ENCODE measurements around the gene ZNRF3.

Gene ZNRF3

GRCh38 chr22:28909375-28909774, 26.0 kb downstream of the ZNRF3 start:
- DNase-seq, result no peak

- DNase-seq, result no peak
Observed at GRCh38 chr22:28910569-28911303, 27.4 kb downstream of the ZNRF3 start.

GRCh38 chr22:28911304-28911690, 27.9 kb downstream of the ZNRF3 start:
- DNase-seq, result no peak

GRCh38 chr22:28911777-28912669, 28.7 kb downstream of the ZNRF3 start:
- DNase-seq, result no peak

DNA sequence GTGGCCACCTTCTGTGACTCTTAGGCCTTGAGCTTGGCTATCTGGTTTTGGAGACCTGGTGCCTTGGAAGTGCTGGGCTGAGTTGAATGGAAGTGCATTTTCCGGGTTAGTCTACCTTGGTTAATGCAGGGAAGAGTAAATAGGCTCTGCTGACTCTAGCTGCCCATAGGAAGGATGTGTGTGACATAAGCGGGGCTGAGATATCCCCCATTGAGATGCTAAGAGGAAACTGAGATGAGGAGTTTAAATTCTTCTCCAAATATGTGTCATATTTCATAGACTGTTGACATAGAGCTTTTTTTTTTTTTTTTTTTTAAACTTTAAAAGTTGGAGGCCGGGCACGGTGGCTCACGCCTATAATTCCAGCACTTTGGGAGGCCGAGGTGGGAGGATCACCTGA, 30.8 kb downstream of the ZNRF3 start:
- no peak for DNase-seq

GRCh38 chr22:28915969-28916368, 32.6 kb downstream of the ZNRF3 start:
- DNase-seq, result no peak

DNA sequence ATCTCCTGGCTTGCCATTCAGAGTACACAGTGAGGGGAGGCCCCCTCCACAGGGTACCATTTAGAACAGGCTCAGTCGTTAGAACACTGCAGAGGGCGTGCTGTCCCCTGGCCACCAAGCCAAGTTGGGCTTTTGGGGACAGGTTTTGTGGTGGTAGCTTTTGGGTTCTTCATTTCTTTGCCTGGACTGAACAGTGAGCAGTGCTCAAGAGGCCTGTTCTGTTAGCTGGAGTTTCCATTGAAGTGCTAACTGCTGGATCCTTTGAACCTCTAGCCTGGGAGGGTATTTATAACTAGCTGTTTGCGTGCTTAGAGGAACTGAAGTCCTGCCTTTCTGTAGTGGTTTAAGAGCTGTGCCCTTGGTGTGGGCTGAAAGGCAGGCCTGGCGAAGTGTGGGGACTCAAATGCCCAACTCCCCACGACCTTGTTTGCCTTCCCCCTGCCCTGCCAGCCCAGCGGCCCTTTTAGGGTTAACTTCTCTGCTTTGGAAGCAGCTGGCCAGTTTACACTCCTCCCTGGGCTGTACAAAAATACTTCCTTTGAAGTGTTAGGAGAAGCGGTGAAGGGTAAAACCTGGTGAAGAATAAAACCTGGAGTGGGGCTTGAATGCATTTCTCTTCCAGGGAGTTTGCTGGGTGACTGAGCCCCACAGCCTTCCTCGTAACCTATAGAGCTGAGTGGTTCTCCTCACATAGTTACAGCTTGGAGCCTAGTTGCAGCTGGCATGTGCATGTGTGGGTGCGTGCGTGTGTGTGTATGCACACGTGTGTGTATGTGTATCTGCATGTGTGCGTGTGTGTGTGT, 34.6 kb downstream of the ZNRF3 start:
- DNase-seq, result peak; percentile 53

DNA sequence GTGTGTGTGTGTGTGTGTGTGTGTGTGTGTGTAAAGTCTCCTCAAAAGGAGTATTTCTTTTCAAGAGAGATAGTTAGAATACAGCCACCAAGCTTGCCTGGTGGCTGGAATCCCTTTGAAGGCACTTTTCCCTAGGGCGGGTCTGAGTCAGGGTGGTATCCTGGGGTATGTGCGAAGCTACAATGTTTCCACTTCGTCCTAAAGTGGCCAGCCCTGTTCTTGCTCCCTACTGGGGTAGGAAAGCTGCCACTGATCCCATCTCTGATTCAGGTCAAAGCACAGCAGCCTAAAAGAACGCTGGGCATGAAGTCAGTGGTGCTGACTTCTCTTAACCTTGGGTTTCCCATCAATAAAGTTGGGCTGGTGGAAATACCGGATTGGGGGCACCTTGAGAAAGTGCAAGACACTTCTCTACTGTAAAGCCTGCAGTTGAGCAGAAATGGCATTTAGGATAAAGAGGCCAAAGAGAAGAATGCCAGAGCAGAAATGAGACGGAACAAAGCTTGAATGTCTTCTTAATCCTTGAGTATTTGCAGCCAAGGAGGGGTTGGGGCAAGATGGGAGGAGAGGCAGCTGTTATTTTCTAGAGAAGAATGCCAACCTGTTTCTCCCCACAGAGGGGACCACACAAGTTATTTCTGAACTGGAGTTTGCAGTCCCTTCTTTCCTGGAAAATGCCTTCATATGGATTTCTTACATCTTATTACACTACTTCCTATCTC, 35.3 kb downstream of the ZNRF3 start:
- no peak for DNase-seq

DNA sequence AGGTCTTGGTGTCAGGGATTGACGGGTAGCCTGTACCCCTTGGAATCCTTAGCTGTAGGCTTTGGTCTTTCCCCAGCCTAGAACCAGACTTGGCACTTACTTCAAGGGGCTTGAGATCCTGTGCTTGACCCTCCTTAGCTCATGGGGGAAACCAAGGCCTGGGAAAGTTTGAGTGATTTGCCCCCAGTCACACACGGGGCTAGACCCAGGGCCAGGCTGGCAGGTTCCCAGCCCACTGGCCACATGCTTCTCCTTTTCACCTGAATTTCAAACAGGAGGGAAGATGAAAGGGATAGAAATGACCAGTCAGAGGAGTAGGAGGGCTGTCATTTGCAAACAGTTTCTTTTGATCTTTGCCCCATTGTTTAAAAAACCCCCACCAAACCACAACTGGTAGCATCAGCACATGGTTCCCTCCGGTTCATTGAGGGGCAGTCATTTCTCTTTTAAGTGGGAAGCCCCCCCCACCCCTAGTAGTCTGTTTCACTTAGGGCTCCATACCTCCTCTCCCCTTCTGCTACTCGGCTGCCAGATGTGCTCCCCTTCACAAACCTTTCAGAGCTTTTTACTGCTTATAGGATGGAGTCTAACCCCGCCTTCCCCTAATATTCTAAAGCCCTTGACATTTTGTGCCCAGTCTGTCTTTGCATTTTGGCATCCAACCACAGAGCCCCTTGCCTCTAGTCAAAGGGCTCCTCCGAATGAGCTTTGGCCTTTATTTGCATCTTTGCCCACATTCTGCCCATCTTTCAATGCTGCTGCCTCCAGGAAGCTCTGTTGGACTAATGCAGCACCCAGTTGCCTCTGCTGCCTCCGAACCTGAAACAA, 37.6 kb downstream of the ZNRF3 start:
- DNase-seq, result no peak

DNA sequence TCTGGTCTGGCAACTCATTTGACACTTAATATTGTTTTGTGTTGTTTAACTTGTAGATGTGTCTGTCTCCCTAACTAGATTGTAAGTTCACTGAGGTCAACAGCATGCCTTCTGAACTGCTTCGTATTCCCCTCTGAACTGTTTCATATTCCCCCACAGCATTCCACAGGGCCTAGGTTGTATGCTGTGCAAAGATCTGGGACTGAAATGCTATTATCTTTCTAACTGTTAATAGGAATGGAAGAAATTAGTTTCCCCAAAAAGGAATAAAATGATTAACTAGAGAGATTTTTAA, 38.2 kb downstream of the ZNRF3 start:
- DNase-seq, result no peak

DNA sequence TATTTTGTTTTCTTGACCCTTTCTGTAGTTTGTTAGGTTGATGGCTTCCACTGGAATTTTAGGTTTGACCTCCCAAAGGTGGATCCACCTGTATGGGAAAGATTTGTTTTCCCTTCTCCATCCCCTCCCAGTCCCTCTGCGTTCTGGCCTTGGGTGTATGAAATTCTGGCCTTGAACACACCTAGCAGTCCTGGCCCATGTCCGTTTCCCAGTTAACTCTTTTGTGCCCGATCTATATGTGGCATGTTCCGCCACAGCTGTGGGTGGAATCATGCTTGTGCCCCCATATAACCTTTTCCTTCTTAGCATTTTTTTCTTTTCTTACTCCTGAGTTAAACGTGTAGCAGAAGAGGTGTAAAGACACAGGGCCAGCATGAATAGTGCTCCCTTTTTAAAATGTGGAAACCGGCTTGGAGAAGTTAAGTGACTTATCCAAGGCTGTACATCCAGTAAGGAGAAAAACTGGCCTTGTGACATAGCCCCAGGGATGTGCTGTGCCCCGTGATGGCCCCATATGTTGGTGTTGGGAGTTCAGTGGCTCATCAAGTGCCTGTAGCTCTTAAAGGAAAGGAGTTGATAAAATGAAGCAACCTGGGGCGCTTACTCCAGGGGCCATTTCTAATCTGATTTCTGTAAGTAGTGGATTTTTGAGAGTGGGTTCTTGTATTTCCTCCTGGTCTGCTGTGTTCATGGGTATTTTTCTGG, 39.3 kb downstream of the ZNRF3 start:
- no peak for DNase-seq

DNA sequence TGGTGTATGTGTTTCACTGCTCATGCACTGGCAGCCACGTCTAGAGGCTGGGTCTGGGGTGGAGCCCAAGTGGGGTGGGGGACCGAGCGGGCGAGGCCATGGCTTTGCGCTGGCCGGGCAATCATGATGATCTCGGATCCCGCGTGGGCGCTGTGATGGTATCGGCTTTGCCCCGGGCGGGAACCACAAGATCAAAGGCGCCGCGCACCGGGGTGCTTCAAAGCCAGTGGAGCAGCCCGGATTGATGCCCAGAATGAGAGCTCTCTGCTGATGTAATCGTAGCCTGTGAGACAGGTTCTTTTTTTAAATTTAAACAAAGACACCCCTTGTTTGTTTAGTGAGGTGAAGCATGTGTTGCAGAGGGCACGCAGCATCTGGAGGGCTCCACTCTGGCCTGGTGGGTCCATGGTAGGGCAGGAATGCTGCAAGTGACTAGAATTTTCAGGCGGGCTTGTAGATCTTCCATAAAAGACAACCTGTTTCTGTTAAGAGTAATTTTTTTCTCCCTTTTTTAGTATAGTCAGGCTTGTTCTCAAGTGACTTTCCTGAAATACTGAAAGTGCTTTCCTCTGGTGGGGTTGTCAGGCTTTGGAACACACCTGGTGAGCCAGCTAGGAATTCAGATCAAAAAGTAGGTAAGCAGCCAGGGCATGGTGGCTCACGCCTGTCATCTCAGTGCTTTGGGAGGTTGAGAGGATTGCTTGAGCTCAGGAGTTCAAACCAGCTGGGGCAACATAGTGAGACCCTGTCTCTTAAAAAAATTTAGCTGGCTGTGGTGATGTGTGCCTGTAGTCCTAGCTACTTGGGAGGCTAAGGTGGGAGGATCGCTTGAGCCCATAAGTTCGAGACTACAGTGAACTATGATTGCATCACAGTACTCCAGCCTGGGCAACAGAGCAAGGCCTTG, 40.7 kb downstream of the ZNRF3 start:
- DNase-seq, result peak; percentile 84

- DNase-seq, result no peak
Observed at GRCh38 chr22:28925916-28926315, 42.5 kb downstream of the ZNRF3 start.

DNA sequence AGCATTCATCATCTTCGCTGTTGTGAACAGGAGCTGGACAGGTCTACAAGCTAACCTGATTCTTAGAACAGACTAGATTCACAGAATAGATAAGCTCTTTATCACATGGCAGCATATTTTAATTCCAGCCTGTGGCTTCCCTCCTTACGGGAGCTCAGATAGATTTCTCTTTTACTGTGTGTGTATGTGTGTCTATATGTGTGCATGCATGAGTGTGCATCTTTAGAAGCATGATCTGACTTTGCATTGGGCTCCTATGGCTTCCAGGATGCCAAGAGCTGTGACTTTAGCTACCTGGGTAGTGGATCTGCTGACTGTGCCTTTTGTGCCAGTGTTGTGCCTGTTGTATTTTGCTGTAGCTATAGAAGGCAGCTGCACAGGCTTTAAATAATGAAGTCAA, 44.3 kb downstream of the ZNRF3 start:
- DNase-seq, result no peak

GRCh38 chr22:28929197-28929596, 45.8 kb downstream of the ZNRF3 start:
- DNase-seq, result no peak

DNA sequence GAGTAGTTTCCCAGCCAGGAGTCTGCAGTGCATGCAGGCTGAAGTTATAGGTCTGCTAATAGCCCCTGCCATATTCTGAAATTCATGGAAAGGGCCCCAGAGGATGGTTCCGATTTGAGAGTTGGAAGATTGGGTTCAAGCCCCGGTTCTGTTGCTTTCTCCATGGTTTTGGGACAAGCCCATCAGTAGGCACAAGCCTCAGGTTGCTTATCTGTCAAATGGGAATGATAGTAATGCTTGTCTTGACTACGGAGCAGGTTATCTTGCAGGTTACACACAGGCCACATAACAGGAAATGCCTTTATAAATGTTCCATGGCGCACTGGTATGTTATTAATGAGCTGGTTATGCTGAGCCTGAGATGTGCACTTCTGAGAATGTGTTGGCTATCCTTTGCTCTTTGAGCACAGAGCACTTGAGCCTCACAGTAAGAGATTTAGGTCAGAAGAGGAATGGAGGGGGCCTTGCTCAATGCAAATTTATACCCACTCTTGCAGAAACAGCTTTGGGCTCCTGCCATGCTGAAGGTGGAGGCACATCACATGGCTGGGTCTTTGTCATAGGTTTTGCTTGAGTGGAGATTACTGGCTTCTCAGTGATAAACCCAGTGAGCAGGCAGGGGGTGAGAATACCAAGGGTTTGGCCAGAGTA, 47.1 kb downstream of the ZNRF3 start:
- DNase-seq, result no peak

DNA sequence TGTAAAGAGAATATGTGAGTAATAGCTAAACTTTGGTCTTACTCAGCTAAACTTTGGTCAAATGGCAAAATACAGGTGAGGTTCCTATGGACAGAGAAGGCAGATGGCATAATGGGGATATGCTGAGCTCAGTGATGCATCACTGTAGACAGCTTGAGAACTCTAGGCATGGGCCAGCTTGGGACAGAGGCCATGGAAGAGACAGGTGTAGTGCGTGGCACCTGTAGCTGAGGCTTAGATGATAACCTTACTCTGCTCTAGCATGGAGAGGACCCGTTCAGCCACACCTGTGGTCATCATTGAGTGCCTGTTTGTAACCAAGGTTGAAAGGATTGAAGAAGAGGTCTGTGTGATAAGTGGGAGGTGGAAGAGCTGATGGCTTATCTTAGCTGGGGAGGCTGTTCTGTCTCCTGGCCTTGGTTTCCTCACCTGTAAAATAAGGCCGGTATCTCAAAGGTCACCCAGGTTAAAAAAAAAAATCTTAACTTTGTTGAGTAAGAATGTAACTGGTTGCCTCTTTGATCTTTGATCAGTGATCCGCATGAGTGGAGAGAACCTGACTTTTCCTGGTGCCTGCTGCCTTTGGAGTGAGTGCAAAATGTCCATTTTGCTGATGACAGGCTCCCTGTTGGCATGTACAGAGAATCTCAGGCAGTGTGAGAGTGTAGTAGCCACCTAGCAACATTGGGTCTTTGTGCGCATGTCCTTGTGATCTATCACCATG, 48.6 kb downstream of the ZNRF3 start:
- DNase-seq, result no peak

- DNase-seq, result no peak
Observed at GRCh38 chr22:28933321-28933720, 49.9 kb downstream of the ZNRF3 start.

DNA sequence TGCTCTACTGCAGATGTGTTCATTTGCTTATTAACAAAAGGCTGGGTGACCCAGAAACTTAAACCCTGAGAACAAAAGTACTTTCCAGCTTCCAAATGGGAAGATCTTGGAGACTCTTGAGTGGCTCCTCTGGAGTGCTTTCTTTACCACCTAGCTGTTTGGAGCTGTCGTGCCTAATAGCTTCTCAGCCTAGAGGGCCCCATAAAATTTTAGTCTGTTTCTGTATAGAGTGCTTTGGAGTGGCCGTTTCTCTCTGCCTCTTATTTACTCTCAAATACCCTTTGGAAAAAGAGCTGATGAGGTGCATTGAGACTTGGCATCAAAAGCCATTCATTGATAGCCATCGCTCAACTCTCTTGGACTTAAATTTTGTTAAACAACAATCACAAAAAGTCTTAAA, 50.7 kb downstream of the ZNRF3 start:
- DNase-seq, result no peak

All from NCI-H2171 (cell line).